Adrenal gland (tissue), 12 donors: ENCODE results near the gene ECI2. TPM values are rescaled to one million over a fixed set of nuclear protein-coding genes. Genes with fewer than 3 reads are reported as not detected.

Experiments used
- DNase-seq, 7 donors: peaks; one replicate each; pipeline ENCODE4 v3.0.0-alpha.2; 2019 to 2020
- H3K27ac ChIP-seq, 5 donors: fragments of 200-600 bp; sonication (generic) in 4 of 5; 1 replicate in 3 of 5; 2 replicates in 2 of 5; pipeline versions ENCODE4 v1.5.1 to v1.8.0; 2016 to 2020; ENCODE audit warnings: mild to moderate bottlenecking in 1 of 5
- H3K27me3 ChIP-seq: fragments of 200-600 bp; 2 replicates; pipeline ENCODE4 v1.8.0; 2021
- H3K36me3 ChIP-seq, 2 donors: fragments of 200-600 bp; replicated peaks in 1 of 2; 1 replicate in 1 of 2; 2 replicates in 1 of 2; pipeline versions ENCODE4 v1.5.1 to v1.8.0; 2018 to 2022
- H3K4me1 ChIP-seq, 2 donors: fragments of 200-600 bp; replicated peaks in 1 of 2; 1 replicate in 1 of 2; 2 replicates in 1 of 2; pipeline versions ENCODE4 v1.5.1 to v1.8.0; 2018 to 2021
- H3K4me3 ChIP-seq, 4 donors: fragments of 200-600 bp; sonication (generic) in 3 of 4; one replicate each; pipeline ENCODE4 v1.5.1; 2016 to 2018
- H3K9me3 ChIP-seq, 3 donors: fragments of 200-600 bp; sonication (generic) in 1 of 3; replicated peaks in 1 of 3; 1 replicate in 2 of 3; 2 replicates in 1 of 3; pipeline versions ENCODE4 v1.5.1 to v1.8.0; 2016 to 2021
- CTCF ChIP-seq, 6 experiments: fragments of 450-650 bp in 4 of 6; fragments of 200-600 bp in 2 of 6; sonication (generic) in 1 of 6; IDR thresholded peaks; 1 replicate in 5 of 6; 2 replicates in 1 of 6; pipeline versions ENCODE4 v1.5.1 to v1.8.0; 2016 to 2021; ENCODE audit warnings: antibody characterized with exemption in 6 of 6, mild to moderate bottlenecking in 2 of 6, moderate library complexity in 1 of 6
- POLR2A ChIP-seq, 2 donors: fragments of 450-650 bp; IDR thresholded peaks; one replicate each; pipeline ENCODE4 v1.6.1; 2017; ENCODE audit warnings: antibody characterized with exemption in 2 of 2, mild to moderate bottlenecking in 2 of 2, moderate library complexity in 1 of 2
- WGBS, 4 donors: extraction: QIAGEN DNeasy Blood & Tissue Kit in 2 of 4; methylation state at CpG; one replicate each; pipeline versions ENCODE4 v1.1.5 to v1.1.7; 2013 to 2017; 5-methylcytosine and 5-hydroxymethylcytosine counted together
- intact Hi-C, 2 donors: fragments of 100-400 bp; cut with DNase I; formaldehyde crosslinking; loops; one replicate each; pipeline versions ENCODE4 v1.14.1 to v1.15.0; 2022 to 2023
- polyA plus RNA-seq, 3 donors: library from polyadenylated mRNA; stranded (reverse); fragments of 200-250 nt in 2 of 3; fragments of 350-450 nt in 1 of 3; fragmentation: Illumina TruSeq in 1 of 3; extraction: RNeasy Lipid Tissue Mini Kit (QIAGEN cat#74804) in 1 of 3; gene quantifications; one replicate each; pipeline ENCODE4 v1.2.3, GENCODE V29; 2013 to 2014
- total RNA-seq, 9 donors: library from RNA; depleted of rRNA in 4 of 9; stranded (reverse); fragments of >200 nt in 4 of 9; fragments of 120-200 nt in 1 of 9; fragmentation: NEBNext Ultra II Directional in 1 of 9; extraction: Animal tissue kit (Norgen Biotek cat#: 25700) in 1 of 9; gene quantifications; one replicate each; pipeline versions ENCODE4 v1.1.0 to v1.2.4, GENCODE V29; 2013 to 2023
- donor health status: healthy with polysubstance abuse.
- donor health status: Bipolar disorder and iron deficiency.
- donor health status: DM: yes; HTN: yes; CAD: no.
- donor health status: DM: no; HTN: no; CAD: no.
- donor health status: DM: no; HTN: no; CAD: no.
- donor health status: DM: yes; HTN: yes; CAD: no.

The ECI2 gene
- total and polyA plus RNA-seq, 12 donors: 40.1 to 516 (median 158) TPM

- Histone ChIP-seq H3K27me3 (no peaks in the 10 kb centered on the region), H3K36me3 (no peaks in the 10 kb centered on the region), H3K4me1 (no peaks in the 10 kb centered on the region), H3K4me3 (no peak overlapping the region), H3K9me3 (no peaks in the 10 kb centered on the region), H3K27ac (no peak overlapping the region)
- no peak for DNase-seq
- TF ChIP-seq POLR2A (IDR thresholded peaks at IDR 0.05) (no peak), CTCF (IDR thresholded peaks at IDR 0.05) (no peak)
- intact Hi-C loops: no loop called here
- WGBS, 4 donors: 82 to 93% (median 91%) methylated on average over 2 of the region's 2 CpGs
Measured at GRCh38 chr6:4107873-4108272, 27.5 kb downstream of the ECI2 start.

GRCh38 chr6:4105980-4106536, 29.3 kb downstream of the ECI2 start:
- intact Hi-C loops: no loop called here
- 47 to 55% (median 51%) methylated on average over 4 of the region's 4 CpGs for WGBS, 4 donors

GRCh38 chr6:4103929-4104328, 31.4 kb downstream of the ECI2 start:
- H3K4me1 ChIP-seq: no peaks in the 10 kb centered on the region
- no peak overlapping the region for H3K4me3 ChIP-seq
- H3K36me3 ChIP-seq: no peaks in the 10 kb centered on the region
- 85 to 93% (median 90%) methylated on average over 5 of the region's 5 CpGs for WGBS, 4 donors
- DNase-seq: no peak
- no peaks in the 10 kb centered on the region for H3K27me3 ChIP-seq
- no peak overlapping the region for H3K27ac ChIP-seq
- TF ChIP-seq POLR2A (IDR thresholded peaks at IDR 0.05) (no peak), CTCF (IDR thresholded peaks at IDR 0.05) (no peak)
- H3K9me3 ChIP-seq: no peaks in the 10 kb centered on the region
- intact Hi-C loops: no loop called here

More at GRCh38 chr6:4105980-4106536, 29.3 kb downstream of the ECI2 start:
- Histone ChIP-seq H3K36me3 (no peaks in the 10 kb centered on the region), H3K9me3 (no peaks in the 10 kb centered on the region), H3K27ac (no peak overlapping the region), H3K27me3 (no peaks in the 10 kb centered on the region), H3K4me3 (no peak overlapping the region), H3K4me1 (no peaks in the 10 kb centered on the region)
- no peak for DNase-seq
- no peak for TF ChIP-seq POLR2A (IDR thresholded peaks at IDR 0.05)
- no peak for TF ChIP-seq CTCF (IDR thresholded peaks at IDR 0.05)

- H3K36me3 ChIP-seq: no peaks in the 10 kb centered on the region
- intact Hi-C loops: no loop called here
- H3K9me3 ChIP-seq: no peaks in the 10 kb centered on the region
- no peak for TF ChIP-seq POLR2A (IDR thresholded peaks at IDR 0.05)
- no peak for TF ChIP-seq CTCF (IDR thresholded peaks at IDR 0.05)
- no peak overlapping the region for H3K27ac ChIP-seq
- no peaks in the 10 kb centered on the region for H3K4me1 ChIP-seq
- no peak overlapping the region for H3K4me3 ChIP-seq
- H3K27me3 ChIP-seq: no peaks in the 10 kb centered on the region
- WGBS, 4 donors: 66 to 77% (median 69%) methylated on average over 6 of the region's 6 CpGs
- no peak for DNase-seq
Measured at GRCh38 chr6:4102687-4103244, 32.6 kb downstream of the ECI2 start.
